Measurements from ENCODE around the gene MRPL17. TPM values are rescaled to one million over a fixed set of nuclear protein-coding genes. Genes with fewer than 3 reads are reported as not detected.

Gene MRPL17
- total and polyA plus RNA-seq, 9 of the 15 experiments (the other 6 are each of a cell fraction or from before 2014, with no cell fraction given) = 33.9 to 81.6 (median 43.9) TPM

DNA sequence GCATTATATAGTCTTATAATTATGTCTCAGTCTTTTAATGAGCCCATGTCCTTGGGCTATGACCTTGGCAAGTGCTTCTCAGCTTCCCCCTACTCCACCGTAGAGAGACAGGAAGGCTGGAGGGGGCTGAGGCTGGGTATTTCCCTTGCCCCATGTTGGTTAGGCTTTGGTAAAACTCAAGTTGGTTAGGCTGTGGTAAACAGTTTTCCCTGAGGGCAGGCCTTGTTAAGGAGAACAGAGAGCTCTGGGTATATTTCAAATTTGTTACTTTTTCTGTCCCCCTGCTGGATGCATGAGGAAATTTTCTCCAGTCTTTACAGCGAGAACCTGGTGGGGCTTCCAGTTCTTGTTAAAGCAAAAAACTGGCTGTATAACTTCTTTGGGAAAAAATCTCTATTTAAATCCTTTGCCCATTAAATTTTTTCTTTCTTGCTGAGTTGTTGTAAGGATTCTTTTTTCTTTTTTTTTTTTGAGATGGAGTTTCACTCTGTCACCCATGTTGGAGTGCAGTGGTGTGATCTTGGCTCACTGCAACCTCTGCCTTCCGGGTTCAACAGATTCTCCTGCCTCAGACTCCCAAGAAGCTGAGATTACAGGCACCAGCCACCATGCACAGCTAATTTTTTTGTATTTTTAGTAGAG, 15.3 kb downstream of the MRPL17 start (continued):
- TF ChIP-seq ZNF175 (CRISPR knock-in tag; IDR thresholded peaks at IDR 0.05; ENCODE audit: low read depth) (peak; percentile 43; the same call in 1 of the 2 replicates), SMAD4 (CRISPR knock-in tag; conservative IDR thresholded peaks at IDR 0.05) (0 out of 2 replicates have a peak, but pooled peaks have one; percentile 22), RAD21 (CRISPR knock-in tag; conservative IDR thresholded peaks at IDR 0.05 in 1 of 2, IDR thresholded peaks at IDR 0.05 in 1 of 2) (peak; percentile 29 to 50), HLTF (IDR thresholded peaks at IDR 0.05) (no peak), ESRRB (CRISPR knock-in tag; IDR thresholded peaks at IDR 0.05; ENCODE audit: borderline replicate concordance) (no peak), ZKSCAN8 (CRISPR knock-in tag; IDR thresholded peaks at IDR 0.05) (0 out of 2 replicates have a peak, but pooled peaks have one; percentile 46), JUND (IDR thresholded peaks at IDR 0.05; ENCODE audit: borderline replicate concordance, low read depth, low read length) (no peak), JUND (tag; IDR thresholded peaks at IDR 0.05; ENCODE audit: borderline replicate concordance, low read depth, low read length) (no peak; the same call in 2 of the 3 replicates), SMC3 (conservative IDR thresholded peaks at IDR 0.05; ENCODE audit: insufficient read depth, low read depth, low read length) (peak; percentile 17; the same call in 1 of the 2 replicates), ARNT (IDR thresholded peaks at IDR 0.05) (peak in 1 of 2 experiments; percentile 18; a peak in 1 of 4 replicates), POLR2A (conservative IDR thresholded peaks at IDR 0.05) (no peak), HDAC6 (IDR thresholded peaks at IDR 0.05; ENCODE audit: low read depth, low read length) (no peak), RBM17 (IDR thresholded peaks at IDR 0.05; ENCODE audit: borderline replicate concordance, low read depth, low read length) (no peak)
- TF ChIP-seq, protein P1, sequence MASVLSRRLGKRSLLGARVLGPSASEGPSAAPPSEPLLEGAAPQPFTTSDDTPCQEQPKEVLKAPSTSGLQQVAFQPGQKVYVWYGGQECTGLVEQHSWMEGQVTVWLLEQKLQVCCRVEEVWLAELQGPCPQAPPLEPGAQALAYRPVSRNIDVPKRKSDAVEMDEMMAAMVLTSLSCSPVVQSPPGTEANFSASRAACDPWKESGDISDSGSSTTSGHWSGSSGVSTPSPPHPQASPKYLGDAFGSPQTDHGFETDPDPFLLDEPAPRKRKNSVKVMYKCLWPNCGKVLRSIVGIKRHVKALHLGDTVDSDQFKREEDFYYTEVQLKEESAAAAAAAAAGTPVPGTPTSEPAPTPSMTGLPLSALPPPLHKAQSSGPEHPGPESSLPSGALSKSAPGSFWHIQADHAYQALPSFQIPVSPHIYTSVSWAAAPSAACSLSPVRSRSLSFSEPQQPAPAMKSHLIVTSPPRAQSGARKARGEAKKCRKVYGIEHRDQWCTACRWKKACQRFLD (CRISPR knock-in tag; IDR thresholded peaks at IDR 0.05) = peak; percentile 45; the same call in 1 of the 2 replicates
- TF ChIP-seq, protein P2, sequence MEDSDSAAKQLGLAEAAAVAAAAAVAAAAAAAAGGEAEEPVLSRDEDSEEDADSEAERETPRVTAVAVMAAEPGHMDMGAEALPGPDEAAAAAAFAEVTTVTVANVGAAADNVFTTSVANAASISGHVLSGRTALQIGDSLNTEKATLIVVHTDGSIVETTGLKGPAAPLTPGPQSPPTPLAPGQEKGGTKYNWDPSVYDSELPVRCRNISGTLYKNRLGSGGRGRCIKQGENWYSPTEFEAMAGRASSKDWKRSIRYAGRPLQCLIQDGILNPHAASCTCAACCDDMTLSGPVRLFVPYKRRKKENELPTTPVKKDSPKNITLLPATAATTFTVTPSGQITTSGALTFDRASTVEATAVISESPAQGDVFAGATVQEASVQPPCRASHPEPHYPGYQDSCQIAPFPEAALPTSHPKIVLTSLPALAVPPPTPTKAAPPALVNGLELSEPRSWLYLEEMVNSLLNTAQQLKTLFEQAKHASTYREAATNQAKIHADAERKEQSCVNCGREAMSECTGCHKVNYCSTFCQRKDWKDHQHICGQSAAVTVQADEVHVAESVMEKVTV (CRISPR knock-in tag; IDR thresholded peaks at IDR 0.05) = no peak
- TF ChIP-seq, protein P3, sequence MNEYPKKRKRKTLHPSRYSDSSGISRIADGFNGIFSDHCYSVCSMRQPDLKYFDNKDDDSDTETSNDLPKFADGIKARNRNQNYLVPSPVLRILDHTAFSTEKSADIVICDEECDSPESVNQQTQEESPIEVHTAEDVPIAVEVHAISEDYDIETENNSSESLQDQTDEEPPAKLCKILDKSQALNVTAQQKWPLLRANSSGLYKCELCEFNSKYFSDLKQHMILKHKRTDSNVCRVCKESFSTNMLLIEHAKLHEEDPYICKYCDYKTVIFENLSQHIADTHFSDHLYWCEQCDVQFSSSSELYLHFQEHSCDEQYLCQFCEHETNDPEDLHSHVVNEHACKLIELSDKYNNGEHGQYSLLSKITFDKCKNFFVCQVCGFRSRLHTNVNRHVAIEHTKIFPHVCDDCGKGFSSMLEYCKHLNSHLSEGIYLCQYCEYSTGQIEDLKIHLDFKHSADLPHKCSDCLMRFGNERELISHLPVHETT (CRISPR knock-in tag; conservative IDR thresholded peaks at IDR 0.05 in 1 of 2, IDR thresholded peaks at IDR 0.05 in 1 of 2) = 0 out of 4 replicates have a peak, but pooled peaks of 1 of the 2 experiments have one; percentile 30
- TF ChIP-seq, protein P4, sequence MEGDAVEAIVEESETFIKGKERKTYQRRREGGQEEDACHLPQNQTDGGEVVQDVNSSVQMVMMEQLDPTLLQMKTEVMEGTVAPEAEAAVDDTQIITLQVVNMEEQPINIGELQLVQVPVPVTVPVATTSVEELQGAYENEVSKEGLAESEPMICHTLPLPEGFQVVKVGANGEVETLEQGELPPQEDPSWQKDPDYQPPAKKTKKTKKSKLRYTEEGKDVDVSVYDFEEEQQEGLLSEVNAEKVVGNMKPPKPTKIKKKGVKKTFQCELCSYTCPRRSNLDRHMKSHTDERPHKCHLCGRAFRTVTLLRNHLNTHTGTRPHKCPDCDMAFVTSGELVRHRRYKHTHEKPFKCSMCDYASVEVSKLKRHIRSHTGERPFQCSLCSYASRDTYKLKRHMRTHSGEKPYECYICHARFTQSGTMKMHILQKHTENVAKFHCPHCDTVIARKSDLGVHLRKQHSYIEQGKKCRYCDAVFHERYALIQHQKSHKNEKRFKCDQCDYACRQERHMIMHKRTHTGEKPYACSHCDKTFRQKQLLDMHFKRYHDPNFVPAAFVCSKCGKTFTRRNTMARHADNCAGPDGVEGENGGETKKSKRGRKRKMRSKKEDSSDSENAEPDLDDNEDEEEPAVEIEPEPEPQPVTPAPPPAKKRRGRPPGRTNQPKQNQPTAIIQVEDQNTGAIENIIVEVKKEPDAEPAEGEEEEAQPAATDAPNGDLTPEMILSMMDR (IDR thresholded peaks at IDR 0.05 in 2 of 3, conservative IDR thresholded peaks at IDR 0.05 in 1 of 3; ENCODE audit: insufficient read depth in 2 of 3, low read depth in 1 of 3, low read length in 3 of 3) = peak; percentile 47 to 69 (median 67); a peak in 5 of 6 replicates

All from K562 (cell line).